DOHH2 (cell line): ENCODE measurements around the gene SLC8A1.

Experiments
- EZH2phosphoT487 ChIP-seq: fragments of 200-600 bp; sonication (generic); IDR thresholded peaks from 2 replicates; pipeline ENCODE4 v1.6.1; 2017; ENCODE audit warnings: borderline replicate concordance, mild to moderate bottlenecking, antibody characterized with exemption, low read length, moderate library complexity, mixed read lengths
- TF ChIP-seq, protein P1 (sequence below): fragments of 200-600 bp; sonication (generic); IDR thresholded peaks from one replicate; pipeline ENCODE4 v1.5.1; 2014; ENCODE audit warnings: antibody characterized with exemption, mild to moderate bottlenecking, low read depth, low read length; ENCODE audit not compliant: poor library complexity, severe bottlenecking

DNA sequence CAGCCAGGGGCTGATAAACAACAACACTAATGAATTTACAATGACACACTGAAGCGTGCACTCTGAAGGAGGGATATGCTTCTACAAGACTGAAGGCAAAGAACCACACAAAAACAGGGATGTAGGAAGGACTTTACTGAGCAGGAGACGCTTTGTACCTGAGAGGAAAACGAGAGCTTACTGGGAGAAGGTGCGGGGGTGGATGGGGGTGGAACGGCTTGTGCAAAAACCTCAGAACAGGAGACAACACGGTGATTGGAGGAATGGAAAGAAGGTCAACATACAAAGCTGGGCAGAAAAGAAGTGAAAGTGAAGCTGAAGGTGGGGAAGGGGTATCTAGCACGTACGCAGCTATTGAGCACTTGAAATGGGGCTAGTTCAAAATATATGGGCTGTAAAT, 93.1 kb downstream of the SLC8A1 start:
- TF ChIP-seq, protein P1, sequence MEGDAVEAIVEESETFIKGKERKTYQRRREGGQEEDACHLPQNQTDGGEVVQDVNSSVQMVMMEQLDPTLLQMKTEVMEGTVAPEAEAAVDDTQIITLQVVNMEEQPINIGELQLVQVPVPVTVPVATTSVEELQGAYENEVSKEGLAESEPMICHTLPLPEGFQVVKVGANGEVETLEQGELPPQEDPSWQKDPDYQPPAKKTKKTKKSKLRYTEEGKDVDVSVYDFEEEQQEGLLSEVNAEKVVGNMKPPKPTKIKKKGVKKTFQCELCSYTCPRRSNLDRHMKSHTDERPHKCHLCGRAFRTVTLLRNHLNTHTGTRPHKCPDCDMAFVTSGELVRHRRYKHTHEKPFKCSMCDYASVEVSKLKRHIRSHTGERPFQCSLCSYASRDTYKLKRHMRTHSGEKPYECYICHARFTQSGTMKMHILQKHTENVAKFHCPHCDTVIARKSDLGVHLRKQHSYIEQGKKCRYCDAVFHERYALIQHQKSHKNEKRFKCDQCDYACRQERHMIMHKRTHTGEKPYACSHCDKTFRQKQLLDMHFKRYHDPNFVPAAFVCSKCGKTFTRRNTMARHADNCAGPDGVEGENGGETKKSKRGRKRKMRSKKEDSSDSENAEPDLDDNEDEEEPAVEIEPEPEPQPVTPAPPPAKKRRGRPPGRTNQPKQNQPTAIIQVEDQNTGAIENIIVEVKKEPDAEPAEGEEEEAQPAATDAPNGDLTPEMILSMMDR, result no peak
- TF ChIP-seq EZH2phosphoT487, result no peak
